HUES48 (cell line): Measurements from ENCODE around the gene PGRMC2.
A peak's percentile ranks its signal among the peaks of the same experiment; 100 is the strongest.

Source experiments
- H3K27ac ChIP-seq: one replicate; pipeline ENCODE4 v1.7.0; 2013; ENCODE audit warnings: low read depth, low read length, inconsistent platforms
- H3K27me3 ChIP-seq: 2 replicates; pipeline ENCODE4 v1.6.1; 2013; ENCODE audit warnings: mild to moderate bottlenecking, low read length; ENCODE audit not compliant: control insufficient read depth, insufficient read depth
- H3K36me3 ChIP-seq: 2 replicates; pipeline ENCODE4 v1.6.1; 2013; ENCODE audit warnings: low read length; ENCODE audit not compliant: control insufficient read depth, insufficient read depth
- H3K4me1 ChIP-seq: 2 replicates; pipeline ENCODE4 v1.6.1; 2013; ENCODE audit warnings: mild to moderate bottlenecking, low read length; ENCODE audit not compliant: control insufficient read depth, insufficient read depth
- H3K4me3 ChIP-seq: 2 replicates; pipeline ENCODE4 v1.5.1; 2013; ENCODE audit warnings: mild to moderate bottlenecking, low read depth, low read length
- H3K9ac ChIP-seq: 2 replicates; pipeline ENCODE4 v1.6.1; 2013; ENCODE audit warnings: mild to moderate bottlenecking, low read depth, low read length, moderate library complexity
- H3K9me3 ChIP-seq: 2 replicates; pipeline ENCODE4 v1.6.1; 2013; ENCODE audit warnings: low read length; ENCODE audit not compliant: control insufficient read depth, insufficient read depth

PGRMC2 gene

GRCh38 chr4:128298852-128299251, 11.2 kb upstream of the PGRMC2 start:
- Histone ChIP-seq H3K4me3 (no peak overlapping the region), H3K9me3 (no peaks in the 10 kb centered on the region), H3K27ac (no peak overlapping the region), H3K9ac (no peak overlapping the region), H3K27me3 (no peaks in the 10 kb centered on the region), H3K36me3 (peaks cover 7% of the 10 kb centered on the region), H3K4me1 (peaks cover 4% of the 10 kb centered on the region; the same call in 1 of the 2 replicates)

- H3K27ac ChIP-seq: no peak overlapping the region
These were observed 10.6 kb upstream of the PGRMC2 start for GRCh38 chr4:128298146-128298758.

GRCh38 chr4:128295255-128295654, 7.6 kb upstream of the PGRMC2 start:
- Histone ChIP-seq H3K9ac (no peak overlapping the region), H3K4me3 (no peak overlapping the region), H3K4me1 (peaks cover 4% of the 10 kb centered on the region; the same call in 1 of the 2 replicates), H3K27ac (no peak overlapping the region), H3K27me3 (no peaks in the 10 kb centered on the region), H3K36me3 (peaks cover 2% of the 10 kb centered on the region; the same call in 1 of the 2 replicates), H3K9me3 (no peaks in the 10 kb centered on the region)

More at GRCh38 chr4:128298146-128298758, 10.6 kb upstream of the PGRMC2 start:
- Histone ChIP-seq H3K36me3 (peaks cover 7% of the 10 kb centered on the region), H3K27me3 (no peaks in the 10 kb centered on the region), H3K4me3 (no peak overlapping the region), H3K9ac (no peak overlapping the region), H3K9me3 (no peaks in the 10 kb centered on the region), H3K4me1 (peaks cover 4% of the 10 kb centered on the region; the same call in 1 of the 2 replicates)

- H3K9me3 ChIP-seq: no peaks in the 10 kb centered on the region
- no peak overlapping the region for H3K4me3 ChIP-seq
- H3K9ac ChIP-seq: no peak overlapping the region
- H3K27ac ChIP-seq: no peak overlapping the region
- no peaks in the 10 kb centered on the region for H3K27me3 ChIP-seq
- no peaks in the 10 kb centered on the region; the same call in 1 of the 2 replicates for H3K36me3 ChIP-seq
- peaks cover 5% of the 10 kb centered on the region for H3K4me1 ChIP-seq
These were observed 6.9 kb upstream of the PGRMC2 start for GRCh38 chr4:128294464-128294863.

GRCh38 chr4:128292349-128292748, 4.7 kb upstream of the PGRMC2 start:
- peaks cover 15% of the 10 kb centered on the region for H3K4me1 ChIP-seq
- H3K27ac ChIP-seq: no peak overlapping the region
- H3K4me3 ChIP-seq: no peak overlapping the region
- no peak overlapping the region for H3K9ac ChIP-seq
- no peaks in the 10 kb centered on the region; the same call in 1 of the 2 replicates for H3K36me3 ChIP-seq
- H3K27me3 ChIP-seq: no peaks in the 10 kb centered on the region
- no peaks in the 10 kb centered on the region for H3K9me3 ChIP-seq

GRCh38 chr4:128291096-128291495, 3.5 kb upstream of the PGRMC2 start:
- Histone ChIP-seq H3K27me3 (no peaks in the 10 kb centered on the region), H3K27ac (no peak overlapping the region), H3K9me3 (no peaks in the 10 kb centered on the region), H3K4me1 (peaks cover 11% of the 10 kb centered on the region), H3K4me3 (no peak overlapping the region), H3K36me3 (no peaks in the 10 kb centered on the region; the same call in 1 of the 2 replicates), H3K9ac (no peak overlapping the region)

GRCh38 chr4:128290526-128290925, 2.9 kb upstream of the PGRMC2 start:
- H3K27ac ChIP-seq: no peak overlapping the region
- H3K4me1 ChIP-seq: peaks cover 15% of the 10 kb centered on the region
- no peak overlapping the region for H3K4me3 ChIP-seq

GRCh38 chr4:128289523-128290158, 2.0 kb upstream of the PGRMC2 start:
- Histone ChIP-seq H3K9ac (no peak overlapping the region), H3K27ac (no peak overlapping the region), H3K27me3 (no peaks in the 10 kb centered on the region), H3K4me3 (peak overlapping the region; percentile 77; the same call in 1 of the 2 replicates), H3K4me1 (peaks cover 18% of the 10 kb centered on the region), H3K9me3 (no peaks in the 10 kb centered on the region), H3K36me3 (peaks cover 4% of the 10 kb centered on the region)

More at GRCh38 chr4:128290526-128290925, 2.9 kb upstream of the PGRMC2 start:
- H3K9ac ChIP-seq: no peak overlapping the region
- H3K9me3 ChIP-seq: no peaks in the 10 kb centered on the region
- no peaks in the 10 kb centered on the region; the same call in 1 of the 2 replicates for H3K36me3 ChIP-seq
- no peaks in the 10 kb centered on the region for H3K27me3 ChIP-seq

- no peaks in the 10 kb centered on the region for H3K9me3 ChIP-seq
These were observed 1.1 kb upstream of the PGRMC2 start for GRCh38 chr4:128288689-128289106.

GRCh38 chr4:128287871-128288688, 467 bp upstream of the PGRMC2 start:
- Histone ChIP-seq H3K4me3 (peak overlapping the region; percentile 77), H3K36me3 (peaks cover 14% of the 10 kb centered on the region; the same call in 1 of the 2 replicates), H3K9me3 (no peaks in the 10 kb centered on the region), H3K27me3 (no peaks in the 10 kb centered on the region), H3K27ac (peak overlapping the region; percentile 91), H3K9ac (peak overlapping the region; percentile 77), H3K4me1 (peaks cover 18% of the 10 kb centered on the region)

More at GRCh38 chr4:128288689-128289106, 1.1 kb upstream of the PGRMC2 start:
- Histone ChIP-seq H3K27me3 (no peaks in the 10 kb centered on the region), H3K36me3 (peaks cover 11% of the 10 kb centered on the region; the same call in 1 of the 2 replicates), H3K4me3 (peak overlapping the region; percentile 77), H3K9ac (peak overlapping the region; percentile 77), H3K4me1 (peaks cover 18% of the 10 kb centered on the region), H3K27ac (peak overlapping the region; percentile 91)
